GM12892 (cell line): ENCODE data around the gene YPEL1.

Experiments
- POLR2A ChIP-seq: IDR thresholded peaks from 2 replicates; pipeline ENCODE4 v1.6.1; 2011; ENCODE audit warnings: low read depth, low read length, control low read depth
- POLR2AphosphoS5 ChIP-seq: IDR thresholded peaks from 2 replicates; pipeline ENCODE4 v1.6.1; 2011; ENCODE audit warnings: low read depth, low read length, control low read depth

- TF ChIP-seq POLR2AphosphoS5 = no peak
- no peak for TF ChIP-seq POLR2A
These were observed 25.0 kb upstream of the YPEL1 start for GRCh38 chr22:21760640-21761039.
